Keratinocyte (primary cell): ENCODE data around the gene DLG2.

ENCODE experiments used
- EZH2 ChIP-seq: IDR thresholded peaks from one replicate; pipeline ENCODE4 v1.6.1; 2012; ENCODE audit warnings: inconsistent platforms, mild to moderate bottlenecking, low read length, moderate library complexity
- TF ChIP-seq, protein P1 (sequence below), 3 experiments: IDR thresholded peaks in 1 of 3; conservative IDR thresholded peaks in 1 of 3; optimal IDR thresholded peaks in 1 of 3; 2 replicates in 2 of 3; 3 replicates in 1 of 3; pipeline versions ENCODE3 to v1.5.1; 2011; ENCODE audit warnings: low read length in 3 of 3, mild to moderate bottlenecking in 3 of 3, moderate library complexity in 2 of 3, control low read depth in 1 of 3, inconsistent platforms in 1 of 3; ENCODE audit not compliant: insufficient read depth in 2 of 3; ENCODE audit errors: extremely low read depth in 1 of 3

GRCh38 chr11:85673393-85673792 lies 46.2 kb upstream of the DLG2 start:
- TF ChIP-seq, protein P1, sequence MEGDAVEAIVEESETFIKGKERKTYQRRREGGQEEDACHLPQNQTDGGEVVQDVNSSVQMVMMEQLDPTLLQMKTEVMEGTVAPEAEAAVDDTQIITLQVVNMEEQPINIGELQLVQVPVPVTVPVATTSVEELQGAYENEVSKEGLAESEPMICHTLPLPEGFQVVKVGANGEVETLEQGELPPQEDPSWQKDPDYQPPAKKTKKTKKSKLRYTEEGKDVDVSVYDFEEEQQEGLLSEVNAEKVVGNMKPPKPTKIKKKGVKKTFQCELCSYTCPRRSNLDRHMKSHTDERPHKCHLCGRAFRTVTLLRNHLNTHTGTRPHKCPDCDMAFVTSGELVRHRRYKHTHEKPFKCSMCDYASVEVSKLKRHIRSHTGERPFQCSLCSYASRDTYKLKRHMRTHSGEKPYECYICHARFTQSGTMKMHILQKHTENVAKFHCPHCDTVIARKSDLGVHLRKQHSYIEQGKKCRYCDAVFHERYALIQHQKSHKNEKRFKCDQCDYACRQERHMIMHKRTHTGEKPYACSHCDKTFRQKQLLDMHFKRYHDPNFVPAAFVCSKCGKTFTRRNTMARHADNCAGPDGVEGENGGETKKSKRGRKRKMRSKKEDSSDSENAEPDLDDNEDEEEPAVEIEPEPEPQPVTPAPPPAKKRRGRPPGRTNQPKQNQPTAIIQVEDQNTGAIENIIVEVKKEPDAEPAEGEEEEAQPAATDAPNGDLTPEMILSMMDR (optimal IDR thresholded peaks at IDR 0.05 in 1 of 3, IDR thresholded peaks at IDR 0.05 in 1 of 3, conservative IDR thresholded peaks at IDR 0.05 in 1 of 3; ENCODE audit: extremely low read depth in 1 of 3, insufficient read depth in 2 of 3, low read length in 3 of 3): no peak
- no peak for TF ChIP-seq EZH2
